Measurements from ENCODE around the gene MYL2.

GRCh38 chr12:110874351-110874750 is 46.0 kb downstream of the MYL2 start:
- TF ChIP-seq POLR2AphosphoS5 (IDR thresholded peaks at IDR 0.05) (no peak), EP300 (IDR thresholded peaks at IDR 0.05) (no peak), POLR2A (IDR thresholded peaks at IDR 0.05) (no peak)
- TF ChIP-seq, protein P1, sequence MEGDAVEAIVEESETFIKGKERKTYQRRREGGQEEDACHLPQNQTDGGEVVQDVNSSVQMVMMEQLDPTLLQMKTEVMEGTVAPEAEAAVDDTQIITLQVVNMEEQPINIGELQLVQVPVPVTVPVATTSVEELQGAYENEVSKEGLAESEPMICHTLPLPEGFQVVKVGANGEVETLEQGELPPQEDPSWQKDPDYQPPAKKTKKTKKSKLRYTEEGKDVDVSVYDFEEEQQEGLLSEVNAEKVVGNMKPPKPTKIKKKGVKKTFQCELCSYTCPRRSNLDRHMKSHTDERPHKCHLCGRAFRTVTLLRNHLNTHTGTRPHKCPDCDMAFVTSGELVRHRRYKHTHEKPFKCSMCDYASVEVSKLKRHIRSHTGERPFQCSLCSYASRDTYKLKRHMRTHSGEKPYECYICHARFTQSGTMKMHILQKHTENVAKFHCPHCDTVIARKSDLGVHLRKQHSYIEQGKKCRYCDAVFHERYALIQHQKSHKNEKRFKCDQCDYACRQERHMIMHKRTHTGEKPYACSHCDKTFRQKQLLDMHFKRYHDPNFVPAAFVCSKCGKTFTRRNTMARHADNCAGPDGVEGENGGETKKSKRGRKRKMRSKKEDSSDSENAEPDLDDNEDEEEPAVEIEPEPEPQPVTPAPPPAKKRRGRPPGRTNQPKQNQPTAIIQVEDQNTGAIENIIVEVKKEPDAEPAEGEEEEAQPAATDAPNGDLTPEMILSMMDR (IDR thresholded peaks at IDR 0.05), result no peak
